ENCODE measurements around the gene RPS6KA3. TPM values are rescaled to one million over a fixed set of nuclear protein-coding genes. Genes with fewer than 3 reads are reported as not detected.

RPS6KA3 gene
- total RNA-seq, 2 donors from 2014 or later: 13.9 to 20.5 TPM

- H3K36me3 ChIP-seq (ENCODE audit: control insufficient read depth, insufficient read depth, low read length): no peaks in the 10 kb centered on the region
- TF ChIP-seq, protein P1, sequence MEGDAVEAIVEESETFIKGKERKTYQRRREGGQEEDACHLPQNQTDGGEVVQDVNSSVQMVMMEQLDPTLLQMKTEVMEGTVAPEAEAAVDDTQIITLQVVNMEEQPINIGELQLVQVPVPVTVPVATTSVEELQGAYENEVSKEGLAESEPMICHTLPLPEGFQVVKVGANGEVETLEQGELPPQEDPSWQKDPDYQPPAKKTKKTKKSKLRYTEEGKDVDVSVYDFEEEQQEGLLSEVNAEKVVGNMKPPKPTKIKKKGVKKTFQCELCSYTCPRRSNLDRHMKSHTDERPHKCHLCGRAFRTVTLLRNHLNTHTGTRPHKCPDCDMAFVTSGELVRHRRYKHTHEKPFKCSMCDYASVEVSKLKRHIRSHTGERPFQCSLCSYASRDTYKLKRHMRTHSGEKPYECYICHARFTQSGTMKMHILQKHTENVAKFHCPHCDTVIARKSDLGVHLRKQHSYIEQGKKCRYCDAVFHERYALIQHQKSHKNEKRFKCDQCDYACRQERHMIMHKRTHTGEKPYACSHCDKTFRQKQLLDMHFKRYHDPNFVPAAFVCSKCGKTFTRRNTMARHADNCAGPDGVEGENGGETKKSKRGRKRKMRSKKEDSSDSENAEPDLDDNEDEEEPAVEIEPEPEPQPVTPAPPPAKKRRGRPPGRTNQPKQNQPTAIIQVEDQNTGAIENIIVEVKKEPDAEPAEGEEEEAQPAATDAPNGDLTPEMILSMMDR (conservative IDR thresholded peaks at IDR 0.05): no peak
- Mint-ChIP-seq H3K36me3 (ENCODE audit: low read depth) (no peaks in the 10 kb centered on the region), H3K4me3 (no peak overlapping the region), H3K4me1 (peaks cover 3% of the 10 kb centered on the region), H3K27ac (no peak overlapping the region), H3K27me3 (ENCODE audit: insufficient read depth) (peaks cover 2% of the 10 kb centered on the region), H3K9me3 (peaks cover 12% of the 10 kb centered on the region)
- no peak overlapping the region for H3K4me3 ChIP-seq (ENCODE audit: low read length)
- H3K27me3 ChIP-seq (ENCODE audit: control insufficient read depth, insufficient read depth, low read length, poor library complexity, severe bottlenecking): no peaks in the 10 kb centered on the region
- H3K4me1 ChIP-seq (ENCODE audit: control insufficient read depth, insufficient read depth, low read length): no peaks in the 10 kb centered on the region
- H3K9ac ChIP-seq (ENCODE audit: extremely low read depth, low read length, poor library complexity, severe bottlenecking): no peak overlapping the region
- WGBS, 2 experiments (ENCODE audit: insufficient coverage in 1 of 2, insufficient read length in 1 of 2): 75% methylated on average over 2 of the region's 2 CpGs; no CpG with 5 or more reads in 1 of the 2 experiments
- no peaks in the 10 kb centered on the region for H3K9me3 ChIP-seq (ENCODE audit: control insufficient read depth, low read length)
- no peak overlapping the region for H3K27ac ChIP-seq (ENCODE audit: low read depth, low read length)
- DNase-seq: no peak
Measured at GRCh38 chrX:20260885-20261284, 5.8 kb downstream of the RPS6KA3 start.

DNA sequence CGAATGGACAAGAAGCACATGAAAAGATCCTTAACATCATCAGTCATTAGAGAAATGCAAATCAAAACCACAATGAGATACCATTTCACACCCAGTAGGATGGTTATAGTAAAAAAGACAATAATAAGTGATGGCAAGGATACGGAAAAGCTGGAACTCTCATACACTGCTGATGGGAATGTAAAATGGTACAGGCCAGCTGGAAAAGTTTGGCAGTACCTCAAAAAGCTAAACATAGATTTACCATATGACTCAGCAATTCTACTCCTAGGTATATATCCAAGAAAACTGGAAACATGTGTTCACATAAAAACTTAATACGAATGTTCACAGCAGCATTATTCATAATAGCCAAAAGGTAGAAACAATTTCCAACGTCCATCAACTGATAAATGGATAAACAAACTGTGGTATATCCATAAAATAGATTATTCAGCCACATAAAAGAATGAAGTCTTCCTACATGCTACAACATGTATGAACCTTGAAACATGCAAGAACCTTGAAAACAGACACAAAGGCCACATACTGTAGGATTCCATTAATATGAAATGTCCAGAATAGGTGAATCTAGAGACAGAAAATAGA, 11.9 kb downstream of the RPS6KA3 start:
- H3K4me1 ChIP-seq (ENCODE audit: control insufficient read depth, insufficient read depth, low read length): no peaks in the 10 kb centered on the region

GRCh38 chrX:20253232-20253543, 13.5 kb downstream of the RPS6KA3 start:
- no peak overlapping the region for H3K27ac ChIP-seq (ENCODE audit: low read depth, low read length)
- no peak overlapping the region for H3K9ac ChIP-seq (ENCODE audit: extremely low read depth, low read length, poor library complexity, severe bottlenecking)
- no peak overlapping the region for H3K4me3 ChIP-seq (ENCODE audit: low read length)
- no peak overlapping the region for H3K4me3 Mint-ChIP-seq
- 60% methylated on average over 1 of the region's 1 CpG; no CpG with 5 or more reads in 1 of the 2 experiments for WGBS, 2 experiments (ENCODE audit: insufficient coverage in 1 of 2, insufficient read length in 1 of 2)
- no peaks in the 10 kb centered on the region for H3K27me3 Mint-ChIP-seq (ENCODE audit: insufficient read depth)
- H3K9me3 Mint-ChIP-seq: peaks cover 40% of the 10 kb centered on the region
- H3K9me3 ChIP-seq (ENCODE audit: control insufficient read depth, low read length): peaks cover 6% of the 10 kb centered on the region
- H3K27me3 ChIP-seq (ENCODE audit: control insufficient read depth, insufficient read depth, low read length, poor library complexity, severe bottlenecking): no peaks in the 10 kb centered on the region
- no peaks in the 10 kb centered on the region for H3K4me1 Mint-ChIP-seq
- H3K36me3 ChIP-seq (ENCODE audit: control insufficient read depth, insufficient read depth, low read length): peaks cover 9% of the 10 kb centered on the region
- peaks cover 9% of the 10 kb centered on the region for H3K36me3 Mint-ChIP-seq (ENCODE audit: low read depth)
- no peaks in the 10 kb centered on the region for H3K4me1 ChIP-seq (ENCODE audit: control insufficient read depth, insufficient read depth, low read length)
- DNase-seq: no peak
- H3K27ac Mint-ChIP-seq: no peak overlapping the region
- TF ChIP-seq, protein P1 (conservative IDR thresholded peaks at IDR 0.05): no peak

More for the DNA sequence above, 11.9 kb downstream of the RPS6KA3 start:
- no peaks in the 10 kb centered on the region for H3K27me3 Mint-ChIP-seq (ENCODE audit: insufficient read depth)
- peaks cover 6% of the 10 kb centered on the region for H3K9me3 ChIP-seq (ENCODE audit: control insufficient read depth, low read length)
- H3K9me3 Mint-ChIP-seq: peaks cover 28% of the 10 kb centered on the region
- TF ChIP-seq, protein P1 (conservative IDR thresholded peaks at IDR 0.05): no peak
- peaks cover 9% of the 10 kb centered on the region for H3K36me3 ChIP-seq (ENCODE audit: control insufficient read depth, insufficient read depth, low read length)
- H3K4me3 ChIP-seq (ENCODE audit: low read length): no peak overlapping the region
- WGBS, 2 experiments (ENCODE audit: insufficient coverage in 1 of 2, insufficient read length in 1 of 2): 96% methylated on average over 2 of the region's 4 CpGs; no CpG with 5 or more reads in 1 of the 2 experiments
- no peak for DNase-seq
- peaks cover 9% of the 10 kb centered on the region for H3K36me3 Mint-ChIP-seq (ENCODE audit: low read depth)
- H3K4me1 Mint-ChIP-seq: no peaks in the 10 kb centered on the region
- H3K4me3 Mint-ChIP-seq: no peak overlapping the region
- no peaks in the 10 kb centered on the region for H3K27me3 ChIP-seq (ENCODE audit: control insufficient read depth, insufficient read depth, low read length, poor library complexity, severe bottlenecking)
- H3K9ac ChIP-seq (ENCODE audit: extremely low read depth, low read length, poor library complexity, severe bottlenecking): no peak overlapping the region
- H3K27ac Mint-ChIP-seq: no peak overlapping the region
- no peak overlapping the region for H3K27ac ChIP-seq (ENCODE audit: low read depth, low read length)

Data from endodermal cell (in vitro differentiated cells).